Measurements from ENCODE around the gene ZNF783. TPM values are rescaled to one million over a fixed set of nuclear protein-coding genes. Genes with fewer than 3 reads are reported as not detected.
"Not testable (repeated sequence)": the region's sequence is repeated elsewhere in the genome, so short reads cannot be mapped to it uniquely, and the experiment has no call there.

ZNF783 gene
- total RNA-seq, 1 donor from 2014 or later, result 25.0 TPM

- no peak overlapping the region for H3K27ac Mint-ChIP-seq
- intact Hi-C loops (cut with micrococcal nuclease), result no loop called here
- H3K4me3 Mint-ChIP-seq (ENCODE audit: low read depth), result no peak overlapping the region
- H3K27me3 Mint-ChIP-seq (ENCODE audit: low read depth), result no peaks in the 10 kb centered on the region
- H3K4me1 Mint-ChIP-seq (ENCODE audit: low read depth), result peaks cover 1% of the 10 kb centered on the region
- no peaks in the 10 kb centered on the region for H3K9me3 Mint-ChIP-seq
- peaks cover 24% of the 10 kb centered on the region for H3K36me3 Mint-ChIP-seq (ENCODE audit: low read depth)
- no peak for DNase-seq (ENCODE audit: low spot score)
Observed at GRCh38 chr7:149226840-149227494, 35.0 kb upstream of the ZNF783 start.

GRCh38 chr7:149228831-149229471 is 33.0 kb upstream of the ZNF783 start:
- no peak for DNase-seq (ENCODE audit: low spot score)
- H3K27me3 Mint-ChIP-seq (ENCODE audit: low read depth), result no peaks in the 10 kb centered on the region
- H3K4me3 Mint-ChIP-seq (ENCODE audit: low read depth), result no peak overlapping the region
- H3K27ac Mint-ChIP-seq, result no peak overlapping the region
- no peaks in the 10 kb centered on the region for H3K9me3 Mint-ChIP-seq
- H3K36me3 Mint-ChIP-seq (ENCODE audit: low read depth), result peaks cover 21% of the 10 kb centered on the region
- intact Hi-C loops (cut with micrococcal nuclease), result no loop called here
- peaks cover 1% of the 10 kb centered on the region for H3K4me1 Mint-ChIP-seq (ENCODE audit: low read depth)

GRCh38 chr7:149229526-149229925 is 32.5 kb upstream of the ZNF783 start:
- Mint-ChIP-seq H3K4me3 (ENCODE audit: low read depth) (no peak overlapping the region), H3K27ac (no peak overlapping the region), H3K9me3 (no peaks in the 10 kb centered on the region), H3K4me1 (ENCODE audit: low read depth) (peaks cover 1% of the 10 kb centered on the region), H3K36me3 (ENCODE audit: low read depth) (peaks cover 21% of the 10 kb centered on the region), H3K27me3 (ENCODE audit: low read depth) (no peaks in the 10 kb centered on the region)
- intact Hi-C loops (cut with micrococcal nuclease), result no loop called here
- no peak for DNase-seq (ENCODE audit: low spot score)

- Mint-ChIP-seq H3K9me3 (no peaks in the 10 kb centered on the region), H3K27ac (no peak overlapping the region), H3K36me3 (ENCODE audit: low read depth) (no peaks in the 10 kb centered on the region), H3K4me3 (ENCODE audit: low read depth) (no peak overlapping the region), H3K27me3 (ENCODE audit: low read depth) (no peaks in the 10 kb centered on the region), H3K4me1 (ENCODE audit: low read depth) (peaks cover 3% of the 10 kb centered on the region)
- no peak for DNase-seq (ENCODE audit: low spot score)
- intact Hi-C loops (cut with micrococcal nuclease), result no loop called here
Observed at GRCh38 chr7:149232362-149232761, 29.6 kb upstream of the ZNF783 start.

GRCh38 chr7:149233655-149234204 is 28.3 kb upstream of the ZNF783 start:
- intact Hi-C loops (cut with micrococcal nuclease); H3K27ac Mint-ChIP-seq; H3K4me3 Mint-ChIP-seq (ENCODE audit: low read depth); DNase-seq (ENCODE audit: low spot score); H3K9me3 Mint-ChIP-seq; H3K4me1 Mint-ChIP-seq (ENCODE audit: low read depth); H3K27me3 Mint-ChIP-seq (ENCODE audit: low read depth); H3K36me3 Mint-ChIP-seq (ENCODE audit: low read depth): not testable (repeated sequence)

- H3K27me3 Mint-ChIP-seq (ENCODE audit: low read depth), result no peaks in the 10 kb centered on the region
- DNase-seq (ENCODE audit: low spot score), result no peak
- peaks cover 2% of the 10 kb centered on the region for H3K9me3 Mint-ChIP-seq
- no peak overlapping the region for H3K4me3 Mint-ChIP-seq (ENCODE audit: low read depth)
- H3K4me1 Mint-ChIP-seq (ENCODE audit: low read depth), result peaks cover 20% of the 10 kb centered on the region
- peaks cover 13% of the 10 kb centered on the region for H3K36me3 Mint-ChIP-seq (ENCODE audit: low read depth)
- no peak overlapping the region for H3K27ac Mint-ChIP-seq
- intact Hi-C loops (cut with micrococcal nuclease), result no loop called here
Observed at GRCh38 chr7:149237502-149237901, 24.5 kb upstream of the ZNF783 start.

GRCh38 chr7:149238051-149238450 is 23.9 kb upstream of the ZNF783 start:
- intact Hi-C loops (cut with micrococcal nuclease), result loop anchor here (2.0 kb wide), 1 partner anchor 43 kb away; the partner anchor contains the start of gene ZNF282
- Mint-ChIP-seq H3K4me1 (ENCODE audit: low read depth) (peaks cover 24% of the 10 kb centered on the region), H3K36me3 (ENCODE audit: low read depth) (peaks cover 19% of the 10 kb centered on the region), H3K27me3 (ENCODE audit: low read depth) (no peaks in the 10 kb centered on the region), H3K27ac (peak overlapping the region; percentile 33), H3K9me3 (peaks cover 7% of the 10 kb centered on the region), H3K4me3 (ENCODE audit: low read depth) (peak overlapping the region; percentile 55)
- no peak for DNase-seq (ENCODE audit: low spot score)

GRCh38 chr7:149239345-149240143 is 22.5 kb upstream of the ZNF783 start, which contains the start of gene ZNF212:
Gene ZNF212 (plus strand): TSS chr7:149239651. CDS start chr7:149239779, 128 bp downstream.
- Mint-ChIP-seq H3K27me3 (ENCODE audit: low read depth) (no peaks in the 10 kb centered on the region), H3K4me1 (ENCODE audit: low read depth) (peaks cover 26% of the 10 kb centered on the region), H3K36me3 (ENCODE audit: low read depth) (peaks cover 20% of the 10 kb centered on the region), H3K27ac (peak within 1 kb of the TSS; percentile 87), H3K9me3 (peaks cover 7% of the 10 kb centered on the region), H3K4me3 (ENCODE audit: low read depth) (peak within 1 kb of the TSS; percentile 91)
- intact Hi-C loops (cut with micrococcal nuclease), result loop anchor here (2.0 to 10.0 kb wide), 2 partner anchors 45 to 215 kb away; partner anchors contain the start of genes PDIA4 and ZNF282
- DNase-seq (ENCODE audit: low spot score), result peak; percentile 83

- Mint-ChIP-seq H3K27ac (peak overlapping the region; percentile 64), H3K9me3 (peaks cover 7% of the 10 kb centered on the region), H3K27me3 (ENCODE audit: low read depth) (no peaks in the 10 kb centered on the region), H3K4me3 (ENCODE audit: low read depth) (peak overlapping the region; percentile 91), H3K36me3 (ENCODE audit: low read depth) (peaks cover 21% of the 10 kb centered on the region), H3K4me1 (ENCODE audit: low read depth) (peaks cover 33% of the 10 kb centered on the region)
- intact Hi-C loops (cut with micrococcal nuclease), result loop anchor here (10.0 kb wide), 1 partner anchor 216 kb away; the partner anchor contains the start of gene PDIA4
- DNase-seq (ENCODE audit: low spot score), result no peak
Observed at GRCh38 chr7:149240637-149241036, 21.4 kb upstream of the ZNF783 start.

GRCh38 chr7:149241696-149242095 is 20.3 kb upstream of the ZNF783 start:
- intact Hi-C loops (cut with micrococcal nuclease), result loop anchor here (10.0 kb wide), 1 partner anchor 217 kb away; the partner anchor contains the start of gene PDIA4
- Mint-ChIP-seq H3K27ac (peak overlapping the region; percentile 17), H3K27me3 (ENCODE audit: low read depth) (no peaks in the 10 kb centered on the region), H3K9me3 (peaks cover 7% of the 10 kb centered on the region), H3K4me1 (ENCODE audit: low read depth) (peaks cover 36% of the 10 kb centered on the region), H3K36me3 (ENCODE audit: low read depth) (peaks cover 26% of the 10 kb centered on the region), H3K4me3 (ENCODE audit: low read depth) (peak overlapping the region; percentile 91)
- no peak for DNase-seq (ENCODE audit: low spot score)

- peak overlapping the region; percentile 3 for H3K4me3 Mint-ChIP-seq (ENCODE audit: low read depth)
- no peak for DNase-seq (ENCODE audit: low spot score)
- intact Hi-C loops (cut with micrococcal nuclease), result loop anchor here (2.0 to 10.0 kb wide), 3 partner anchors 16 to 220 kb away; partner anchors contain the start of genes PDIA4 and ZNF398
- H3K27ac Mint-ChIP-seq, result peak overlapping the region; percentile 81
- peaks cover 40% of the 10 kb centered on the region for H3K36me3 Mint-ChIP-seq (ENCODE audit: low read depth)
- peaks cover 7% of the 10 kb centered on the region for H3K9me3 Mint-ChIP-seq
- no peaks in the 10 kb centered on the region for H3K27me3 Mint-ChIP-seq (ENCODE audit: low read depth)
- peaks cover 46% of the 10 kb centered on the region for H3K4me1 Mint-ChIP-seq (ENCODE audit: low read depth)
Observed at GRCh38 chr7:149245244-149245643, 16.8 kb upstream of the ZNF783 start.

GRCh38 chr7:149245744-149246143 is 16.3 kb upstream of the ZNF783 start:
- peak overlapping the region; percentile 3 for H3K4me3 Mint-ChIP-seq (ENCODE audit: low read depth)
- peaks cover 41% of the 10 kb centered on the region for H3K36me3 Mint-ChIP-seq (ENCODE audit: low read depth)
- intact Hi-C loops (cut with micrococcal nuclease), result loop anchor here (2.0 to 10.0 kb wide), 3 partner anchors 15 to 221 kb away; partner anchors contain the start of genes PDIA4 and ZNF398
- H3K4me1 Mint-ChIP-seq (ENCODE audit: low read depth), result peaks cover 42% of the 10 kb centered on the region
- H3K27ac Mint-ChIP-seq, result peak overlapping the region; percentile 81
- H3K9me3 Mint-ChIP-seq, result peaks cover 7% of the 10 kb centered on the region
- DNase-seq (ENCODE audit: low spot score), result no peak
- no peaks in the 10 kb centered on the region for H3K27me3 Mint-ChIP-seq (ENCODE audit: low read depth)
